Left renal cortex interstitium (tissue), 4 donors: ENCODE measurements around the gene NFYB. TPM values are rescaled to one million over a fixed set of nuclear protein-coding genes. Genes with fewer than 3 reads are reported as not detected.
"Not testable (repeated sequence)": the region's sequence is repeated elsewhere in the genome, so short reads cannot be mapped to it uniquely, and the experiment has no call there.

Source experiments
- DNase-seq, 4 donors: peaks; one replicate each; pipeline ENCODE4 v3.0.0-alpha.2; 2013; ENCODE audit warnings: low read depth in 4 of 4, low spot score in 2 of 4, missing footprints in 1 of 4
- polyA plus RNA-seq, 4 donors: library from polyadenylated mRNA; unstranded; fragments of 120-200 nt; gene quantifications; one replicate each; pipeline ENCODE4 v1.2.1, GENCODE V29; 2013; ENCODE audit not compliant: insufficient read length in 4 of 4

NFYB gene
- polyA plus RNA-seq, 4 donors: 85.0 to 120 (median 95.6) TPM

- no peak for DNase-seq
Observed at GRCh38 chr12:104163631-104164030, 25.6 kb upstream of the NFYB start.

DNA sequence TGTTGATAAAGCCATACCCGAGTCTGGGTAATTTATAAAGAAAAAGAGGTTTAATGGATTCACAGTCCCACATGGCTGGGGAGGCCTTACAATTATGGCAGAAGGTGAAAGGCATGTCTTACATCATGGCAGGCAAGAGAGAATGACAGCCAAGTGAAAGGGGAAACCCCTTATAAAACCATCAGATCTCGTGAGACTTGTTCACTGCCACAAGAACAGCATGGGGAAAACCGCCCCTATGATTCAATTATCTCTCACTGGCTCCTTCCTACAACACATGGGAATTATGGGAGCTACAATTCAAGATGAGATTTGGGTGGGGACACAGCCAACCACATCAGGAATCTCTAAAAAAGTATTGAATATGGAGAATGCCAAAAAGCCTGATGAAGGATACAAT, 25.0 kb upstream of the NFYB start:
- DNase-seq: not testable (repeated sequence)

DNA sequence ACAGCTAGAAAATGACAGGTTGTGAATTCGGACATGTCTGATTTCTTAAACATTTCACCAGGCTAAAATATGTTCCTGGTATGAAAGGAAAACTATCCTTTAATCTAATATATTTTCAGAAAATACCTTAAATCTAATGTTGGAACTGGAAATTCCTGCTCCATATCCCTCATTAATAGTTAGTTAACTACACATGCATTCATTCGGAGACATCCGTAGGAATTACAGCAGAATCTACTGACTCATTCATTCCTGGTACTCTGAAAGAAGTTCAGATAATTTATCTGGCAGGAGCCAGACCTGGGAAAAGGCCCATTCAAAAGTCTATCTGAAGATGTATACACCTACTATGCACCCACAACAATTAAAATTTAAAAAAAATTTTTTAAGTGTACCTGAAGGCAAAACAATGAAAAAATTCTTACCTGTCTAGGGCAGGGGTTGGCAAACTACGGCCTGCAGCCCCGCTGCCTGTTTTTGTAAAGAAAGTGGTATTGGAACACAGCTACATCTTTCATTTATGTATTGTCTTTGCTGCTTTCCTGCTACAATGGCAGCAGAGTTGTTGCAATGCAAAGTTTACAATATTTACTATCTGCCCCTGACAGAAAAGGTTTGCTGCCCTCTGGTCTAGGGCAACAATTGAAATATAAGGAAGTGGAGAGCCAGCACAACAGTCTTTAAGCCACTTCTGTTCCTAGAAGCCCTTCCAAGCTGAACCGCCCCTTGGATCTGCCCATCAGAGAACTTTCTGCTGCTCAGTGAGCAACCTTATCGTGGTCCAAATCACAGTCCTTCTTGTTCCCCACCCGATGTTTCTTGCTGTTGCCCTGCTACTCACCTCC, 17.9 kb upstream of the NFYB start:
- DNase-seq: no peak

DNA sequence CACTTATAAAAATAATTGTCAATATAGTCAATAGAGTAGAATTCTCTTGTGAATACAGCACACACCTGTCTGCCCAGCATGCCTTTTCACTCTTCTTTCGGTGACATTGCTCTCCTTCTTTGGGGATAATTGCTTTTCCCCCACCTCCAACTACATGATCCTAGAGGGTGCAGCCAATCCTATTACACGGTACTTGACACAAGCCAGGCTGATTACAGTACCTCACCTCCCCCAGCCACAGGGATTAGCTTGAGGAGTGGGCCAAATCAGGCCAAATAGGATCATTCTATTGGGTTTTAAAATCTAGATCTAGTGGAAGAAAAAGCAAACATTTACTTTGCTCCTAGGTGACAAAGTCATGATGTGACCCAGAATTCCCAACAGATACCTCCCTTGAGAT, 16.8 kb upstream of the NFYB start:
- DNase-seq: no peak

GRCh38 chr12:104154286-104154685, 16.3 kb upstream of the NFYB start:
- DNase-seq: no peak

GRCh38 chr12:104152685-104153241, 14.8 kb upstream of the NFYB start:
- no peak for DNase-seq

- no peak for DNase-seq
Observed at GRCh38 chr12:104150416-104150815, 12.4 kb upstream of the NFYB start.

GRCh38 chr12:104147346-104147745, 9.3 kb upstream of the NFYB start:
- DNase-seq: no peak

DNA sequence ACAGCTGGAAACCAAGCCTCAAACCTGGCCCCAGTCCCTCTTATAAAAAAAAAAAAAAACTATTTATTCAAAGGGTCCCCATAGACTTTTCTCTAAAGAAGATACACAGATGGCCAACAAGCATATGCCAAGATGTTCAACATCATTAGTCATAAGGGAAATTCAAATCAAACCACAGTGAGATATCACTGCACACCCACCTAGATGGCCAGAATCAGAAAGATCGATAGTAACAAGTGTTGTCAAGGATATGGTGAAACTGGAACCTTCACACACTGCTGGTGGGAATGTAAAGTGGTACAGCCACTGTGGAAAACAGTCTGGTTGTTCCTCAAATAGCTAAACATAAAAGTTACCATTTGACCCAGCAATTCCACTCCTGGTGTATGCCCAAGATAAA, 5.9 kb upstream of the NFYB start:
- no peak for DNase-seq

DNA sequence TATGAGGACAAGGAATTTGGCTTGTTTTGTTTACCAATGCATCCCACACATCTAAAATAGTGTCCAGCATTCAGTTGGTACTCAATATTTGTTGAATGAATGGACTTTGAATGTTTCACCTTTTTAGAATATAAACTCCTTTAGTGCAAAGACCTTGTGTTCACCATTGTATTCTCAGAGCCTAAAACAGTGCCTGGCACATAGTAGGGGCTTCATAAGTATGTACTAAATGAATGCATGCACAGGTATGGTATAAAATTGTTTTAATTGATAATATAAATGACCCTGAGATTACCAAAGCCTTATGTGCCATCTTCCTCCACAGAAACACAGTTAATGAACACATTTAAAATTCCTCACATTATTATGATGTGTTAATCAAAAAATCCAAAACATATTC, 5.0 kb upstream of the NFYB start:
- DNase-seq: no peak

- DNase-seq: no peak
Observed at GRCh38 chr12:104142543-104142942, 4.5 kb upstream of the NFYB start.

DNA sequence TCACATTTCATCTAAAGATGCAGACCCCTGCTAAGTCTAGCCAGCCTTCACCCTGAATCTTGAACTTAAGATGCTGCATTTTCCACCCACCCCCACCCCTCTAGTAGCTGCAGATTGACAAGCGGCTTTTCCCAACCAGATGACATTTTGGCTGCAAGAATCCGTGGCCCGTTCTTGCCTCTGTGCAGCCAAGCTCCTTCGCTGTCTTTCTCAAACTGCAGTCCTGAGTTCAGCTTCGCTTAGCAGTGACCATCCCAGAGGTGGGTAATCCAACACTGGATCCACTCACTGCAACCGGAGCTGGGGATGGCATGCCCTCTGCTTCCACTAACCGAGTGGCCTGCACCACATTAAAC, 765 bp upstream of the NFYB start:
- peak in 2 of 4 donors; percentile 26 to 39 for DNase-seq

DNA sequence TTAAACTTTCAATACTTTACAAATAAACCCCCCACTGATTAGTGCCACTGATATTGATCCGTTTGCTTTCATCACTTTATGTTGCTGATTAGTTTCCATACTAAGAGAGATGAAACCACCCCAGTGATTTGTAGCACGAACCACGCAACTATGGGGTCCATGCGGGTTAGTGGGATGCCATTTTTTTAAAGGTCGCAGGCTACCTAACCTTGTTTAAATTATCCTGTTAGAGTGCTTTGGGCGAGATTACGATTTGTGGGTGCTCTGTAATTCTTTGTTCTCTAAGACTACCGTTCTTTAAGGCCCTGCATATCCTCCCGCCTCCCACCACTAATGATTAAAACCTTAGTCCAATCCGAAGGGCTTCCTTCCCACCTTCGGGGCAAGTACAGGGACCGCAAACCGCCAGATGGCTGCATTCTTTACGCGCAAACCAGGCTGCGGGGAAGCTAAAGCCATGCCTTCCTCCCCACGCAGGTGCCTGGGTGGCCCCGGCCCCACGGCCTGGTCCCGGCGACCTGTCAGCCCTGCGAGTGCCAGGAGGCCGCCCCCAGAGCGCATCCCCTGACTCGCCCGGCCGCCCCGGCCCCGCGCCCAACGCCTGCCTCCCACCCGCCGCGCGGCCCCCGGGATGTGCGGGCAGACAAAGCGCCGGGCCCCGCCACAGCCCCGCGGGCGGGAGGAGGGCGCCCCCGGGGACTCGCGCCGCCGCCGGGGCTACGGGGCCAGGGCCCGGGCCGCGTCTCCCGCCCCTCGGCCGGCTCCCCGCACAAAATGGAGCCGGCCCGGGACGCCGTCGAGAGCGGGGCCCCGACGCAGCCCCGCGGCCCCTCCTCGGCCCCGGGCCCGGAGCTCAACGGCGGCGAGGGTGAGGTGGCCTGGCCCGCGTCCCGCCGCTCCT, 759 bp downstream of the NFYB start:
- peak in 3 of 4 donors; percentile 38 to 56 (median 42) for DNase-seq

DNA sequence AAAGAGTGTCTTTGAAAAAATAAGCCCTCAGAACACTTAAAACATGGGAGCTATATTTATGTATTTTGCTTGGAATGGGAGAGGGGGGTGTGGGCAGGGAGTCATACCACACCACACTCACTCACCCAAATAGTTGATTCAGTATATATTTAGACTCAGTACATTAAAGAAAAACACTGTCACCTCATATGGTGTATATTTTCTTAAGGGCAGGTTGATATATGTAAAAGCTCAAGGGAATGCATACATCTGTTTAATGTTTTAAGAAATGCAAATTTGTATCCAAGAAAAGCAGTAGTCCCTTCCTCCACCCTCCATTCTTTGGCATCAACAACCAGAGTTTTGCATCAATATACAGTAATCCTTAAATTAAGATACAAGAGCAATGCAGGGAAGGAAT, 1.4 kb downstream of the NFYB start:
- peak in 2 of 4 donors; percentile 24 to 35 for DNase-seq

DNA sequence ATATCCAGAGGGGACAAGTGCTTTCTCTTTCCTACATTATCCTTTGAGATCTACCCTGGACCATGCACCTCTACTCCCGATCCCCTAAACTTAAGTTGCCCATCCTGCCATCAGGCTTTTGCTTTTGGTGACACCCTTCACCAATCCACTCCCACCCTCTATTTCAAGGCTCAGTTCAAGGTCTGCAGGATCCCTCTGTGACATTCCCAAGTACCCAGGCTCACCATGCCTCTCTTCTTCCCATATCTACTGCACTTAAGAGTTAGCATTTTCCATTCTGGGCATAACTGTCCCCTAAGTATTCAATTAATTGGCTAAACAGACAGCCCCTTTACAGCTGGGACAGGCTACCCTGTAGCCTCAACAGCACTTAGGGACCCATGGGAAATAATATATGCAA, 3.1 kb downstream of the NFYB start:
- DNase-seq: no peak

GRCh38 chr12:104133866-104134265, 4.1 kb downstream of the NFYB start:
- DNase-seq: no peak

- no peak for DNase-seq
Observed at GRCh38 chr12:104133321-104133720, 4.7 kb downstream of the NFYB start.

DNA sequence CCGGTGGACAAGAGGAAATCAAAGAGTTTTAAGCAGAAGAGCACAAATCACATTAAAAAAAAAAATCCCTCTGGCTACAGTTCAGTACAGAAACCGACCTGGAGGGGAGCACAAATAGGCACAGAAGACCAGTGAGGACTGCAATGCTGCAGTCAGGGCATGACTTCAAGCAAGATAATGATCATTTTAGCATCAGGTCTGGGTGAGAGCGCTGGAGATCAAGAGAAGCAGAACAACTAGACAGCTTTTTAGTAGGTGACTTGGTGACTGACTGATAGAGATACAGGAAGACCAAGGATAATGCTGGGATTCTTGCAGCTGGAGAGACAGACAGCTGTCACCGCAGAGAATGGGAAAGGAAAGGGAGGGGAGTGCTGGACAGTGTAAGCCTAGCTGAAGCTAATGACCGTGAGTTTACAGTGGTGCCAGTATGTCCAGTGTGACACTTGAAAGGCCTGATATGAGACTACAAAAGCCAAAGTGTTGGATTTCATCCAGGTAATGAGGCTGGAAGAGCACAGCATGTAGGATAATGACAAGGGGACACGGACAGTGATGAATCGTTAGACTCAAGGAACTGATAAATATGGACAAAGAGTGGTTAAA, 5.6 kb downstream of the NFYB start:
- no peak for DNase-seq

- DNase-seq: no peak
Observed at GRCh38 chr12:104131609-104132008, 6.4 kb downstream of the NFYB start.

DNA sequence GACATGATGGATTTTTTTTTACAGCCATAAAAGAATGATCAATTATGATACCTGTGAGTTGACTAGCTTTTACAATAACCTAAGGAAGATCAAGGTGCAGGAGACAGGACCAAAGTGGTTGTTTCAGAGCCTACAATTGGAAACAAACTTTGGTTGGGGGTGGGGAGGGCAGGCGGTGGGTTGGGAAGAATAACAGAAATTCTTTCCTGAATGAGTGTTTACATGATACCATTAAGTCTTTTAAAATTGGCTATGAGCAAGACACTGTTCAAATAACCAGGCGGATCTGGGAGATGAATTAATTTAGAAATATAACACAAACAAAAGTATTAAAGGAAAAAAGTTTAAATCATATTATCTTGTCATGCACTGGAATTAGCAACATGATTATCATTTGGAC, 7.2 kb downstream of the NFYB start:
- DNase-seq: no peak

DNA sequence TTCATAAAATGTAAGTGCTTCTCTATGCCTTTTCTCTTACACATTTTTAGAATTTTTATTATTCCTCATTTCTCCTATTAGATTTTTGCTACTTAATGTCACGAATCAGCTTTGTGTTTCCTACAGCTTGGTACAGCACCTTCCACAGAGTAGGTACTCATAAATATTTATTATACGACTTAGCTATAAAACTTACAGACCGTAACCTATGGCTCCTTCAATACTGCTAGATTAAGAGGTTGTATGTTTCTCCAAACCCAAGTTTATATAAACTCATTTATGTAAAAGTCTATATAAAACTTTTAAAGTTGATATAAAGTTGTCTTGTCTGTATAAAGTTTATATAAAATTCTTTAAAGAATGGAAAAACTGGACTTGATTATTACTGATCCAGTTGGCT, 11.5 kb downstream of the NFYB start:
- DNase-seq: no peak
